GM18499 (cell line): ENCODE results near the gene ZCCHC2.

Experiments used
- ATAC-seq: cut with Tn5 transposase; IDR thresholded peaks from one replicate; pipeline ENCODE4 v1.9.1; 2021; ENCODE audit warnings: moderate number of reproducible peaks; ENCODE audit not compliant: insufficient read depth, unreplicated experiment

ZCCHC2 gene

DNA sequence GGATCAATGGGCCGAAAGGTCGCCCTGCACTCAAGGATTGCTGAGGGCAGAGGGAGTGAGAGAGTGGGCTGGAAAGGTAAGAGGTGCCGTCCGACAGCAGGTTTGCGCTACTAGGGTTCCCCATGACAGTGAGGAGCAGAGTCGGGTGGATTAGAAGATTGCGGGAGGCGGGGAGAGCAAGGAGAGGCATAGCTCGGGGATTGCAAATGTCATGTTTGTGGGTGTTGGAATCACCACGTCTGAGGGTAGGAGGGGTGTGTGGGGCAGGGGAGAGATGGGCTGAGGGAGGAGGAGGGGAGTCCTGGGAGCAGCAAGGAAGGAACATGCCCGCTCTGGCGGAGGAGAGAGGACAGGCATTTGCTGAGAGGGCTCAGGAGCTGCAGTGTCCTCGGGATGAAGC is 81.2 kb downstream of the ZCCHC2 start:
- ATAC-seq, result no peak

DNA sequence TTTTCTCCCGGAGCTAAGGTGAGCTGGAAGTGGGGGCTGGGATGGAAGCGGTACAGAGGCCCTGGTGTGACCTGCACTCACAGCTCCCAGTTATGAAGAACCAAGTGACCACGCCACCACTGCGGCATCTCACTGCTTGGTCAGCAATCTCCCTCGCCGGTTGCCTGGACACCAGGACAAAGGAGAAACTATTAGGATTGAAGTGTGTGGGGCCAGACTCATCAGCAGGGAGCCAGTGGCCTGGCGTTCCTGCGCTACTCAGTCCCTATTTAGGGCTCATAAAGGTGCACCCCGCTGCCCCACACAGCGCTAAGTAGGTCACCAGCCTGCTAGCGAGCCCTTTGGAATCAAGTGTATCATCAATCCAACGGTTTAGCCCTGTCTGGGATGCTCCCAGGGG is 82.9 kb downstream of the ZCCHC2 start:
- ATAC-seq, result no peak

GRCh38 chr18:62606106-62606505 is 83.3 kb downstream of the ZCCHC2 start:
- no peak for ATAC-seq

DNA sequence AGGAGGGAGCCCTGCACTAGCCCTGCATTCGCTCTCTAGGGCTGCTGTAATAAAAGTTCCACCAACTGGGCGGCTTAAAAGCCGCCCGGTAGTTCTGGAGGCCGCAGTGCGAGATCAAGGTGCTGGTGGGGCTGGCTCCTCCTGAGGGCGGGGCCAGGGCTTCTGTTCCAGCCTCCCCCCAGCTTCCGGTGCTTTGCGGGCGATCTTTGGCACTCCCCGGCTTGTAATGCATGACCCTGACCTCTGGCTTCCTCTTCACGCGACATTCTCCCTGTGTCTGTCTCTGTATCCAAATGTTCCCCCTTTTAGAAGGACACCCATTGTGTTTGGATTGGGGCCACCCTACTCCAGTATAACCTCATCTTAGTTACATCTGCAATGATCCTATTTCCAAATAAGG is 84.5 kb downstream of the ZCCHC2 start:
- no peak for ATAC-seq

DNA sequence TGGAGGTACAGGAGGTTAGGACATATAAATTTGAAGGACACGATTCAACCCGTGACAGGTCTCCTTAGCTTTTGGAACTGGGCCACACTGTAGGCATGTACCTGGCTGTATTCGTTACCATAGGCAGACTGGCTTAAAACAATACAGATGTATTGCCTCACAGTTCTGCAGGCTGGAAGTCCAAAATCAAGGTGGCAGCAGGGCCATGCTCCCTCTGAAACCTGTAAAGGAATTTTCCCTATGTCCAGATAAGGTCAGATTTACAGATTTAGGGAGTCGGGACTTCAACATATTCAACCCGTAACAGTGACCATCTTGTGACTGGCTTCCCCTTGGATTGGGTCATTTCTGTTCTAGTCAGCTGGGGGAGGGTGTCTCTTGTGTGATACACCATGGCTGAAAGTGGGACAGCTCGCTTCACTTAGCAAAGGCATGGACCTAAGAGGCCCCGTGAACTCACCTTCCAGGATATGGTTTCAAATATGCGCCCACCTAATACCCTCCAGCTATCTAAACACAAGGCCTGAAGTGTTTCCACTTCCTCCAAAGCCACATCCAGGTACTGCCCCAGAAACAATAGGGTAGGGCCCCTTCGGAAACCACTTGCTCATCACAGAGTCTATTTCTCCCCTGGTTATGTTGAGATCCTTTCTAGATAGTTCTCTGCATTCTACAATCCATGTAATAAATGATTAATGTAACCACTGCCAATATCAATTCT is 85.0 kb downstream of the ZCCHC2 start:
- no peak for ATAC-seq

DNA sequence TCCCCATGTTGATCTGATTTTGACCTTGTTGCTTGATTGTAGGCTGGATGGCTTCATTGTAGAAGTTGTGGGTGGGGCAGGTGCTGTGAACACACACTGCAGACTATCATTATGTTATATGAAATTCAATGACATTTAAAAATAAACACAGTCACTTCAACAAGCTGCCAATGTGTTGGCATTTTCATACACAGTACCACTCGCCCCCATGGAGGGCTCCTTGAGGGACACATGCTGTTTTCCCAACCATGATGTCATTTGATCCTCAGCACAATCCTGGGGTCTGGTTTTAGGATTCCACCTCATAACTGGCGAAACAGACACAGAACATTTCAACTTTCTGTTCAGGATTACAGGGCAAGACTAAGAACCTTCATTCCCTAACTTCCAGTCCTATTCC is 86.9 kb downstream of the ZCCHC2 start:
- ATAC-seq, result no peak

DNA sequence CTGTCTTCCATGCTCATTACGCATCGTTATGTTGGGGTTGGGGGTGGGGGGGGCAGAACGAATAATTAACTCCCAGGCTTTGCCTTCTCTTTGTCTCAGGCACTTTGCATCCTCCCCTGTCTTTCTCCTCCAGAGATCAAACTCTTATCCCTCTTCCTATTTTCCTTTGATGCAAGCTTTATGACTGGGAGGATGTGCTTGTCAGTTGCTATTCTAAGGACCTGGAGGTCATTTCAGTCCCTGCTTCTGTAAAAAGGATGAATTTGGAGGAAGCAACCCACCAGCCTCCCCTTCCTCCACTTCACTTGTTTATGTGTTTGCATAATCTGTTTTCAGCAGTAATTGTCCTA is 87.5 kb downstream of the ZCCHC2 start:
- no peak for ATAC-seq

GRCh38 chr18:62610701-62611411 is 88.0 kb downstream of the ZCCHC2 start:
- no peak for ATAC-seq

DNA sequence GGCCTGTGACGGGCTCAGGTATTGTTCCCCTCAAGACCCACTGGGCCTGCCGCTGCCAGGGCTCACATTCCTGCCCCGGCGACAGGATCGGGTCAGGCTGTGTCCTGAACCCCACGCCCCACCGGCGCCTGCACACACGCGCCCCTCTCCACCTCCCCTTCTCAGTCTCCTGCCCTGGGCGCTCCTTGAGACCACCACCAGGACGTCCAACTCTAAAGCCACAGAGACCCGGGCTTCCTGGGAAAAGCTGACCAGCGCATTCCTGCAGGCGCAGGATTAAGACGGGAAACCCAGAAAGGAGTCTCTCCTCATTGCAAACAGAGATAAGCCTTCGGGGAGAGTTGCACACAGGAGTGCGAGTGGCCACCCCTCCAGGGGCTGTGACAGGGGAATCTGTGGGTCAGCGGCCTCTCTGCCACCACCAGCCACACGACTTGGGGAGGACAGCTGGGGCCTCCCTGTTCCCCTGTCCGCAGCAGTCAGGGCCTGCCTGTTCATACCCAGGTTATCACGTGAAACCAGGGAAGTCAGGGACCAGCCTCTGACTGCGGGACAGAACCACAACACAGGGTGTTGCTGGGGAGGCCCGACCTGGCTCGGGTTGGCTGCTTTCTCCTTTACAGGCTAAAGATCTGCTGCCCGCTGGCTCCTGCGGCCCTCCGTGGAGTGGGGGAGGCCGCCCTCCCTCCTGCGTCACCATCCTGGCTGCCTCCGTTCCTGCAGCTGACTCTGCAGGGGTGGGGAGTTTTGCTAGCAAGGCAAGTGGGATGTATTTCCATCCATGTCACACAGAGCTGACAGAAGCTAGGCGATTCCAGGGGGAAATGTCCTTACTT is 88.8 kb downstream of the ZCCHC2 start:
- ATAC-seq, result no peak

- ATAC-seq, result no peak
These were observed 89.4 kb downstream of the ZCCHC2 start for GRCh38 chr18:62612289-62612645.

- ATAC-seq, result no peak
These were observed 90.0 kb downstream of the ZCCHC2 start for GRCh38 chr18:62612776-62613175.

DNA sequence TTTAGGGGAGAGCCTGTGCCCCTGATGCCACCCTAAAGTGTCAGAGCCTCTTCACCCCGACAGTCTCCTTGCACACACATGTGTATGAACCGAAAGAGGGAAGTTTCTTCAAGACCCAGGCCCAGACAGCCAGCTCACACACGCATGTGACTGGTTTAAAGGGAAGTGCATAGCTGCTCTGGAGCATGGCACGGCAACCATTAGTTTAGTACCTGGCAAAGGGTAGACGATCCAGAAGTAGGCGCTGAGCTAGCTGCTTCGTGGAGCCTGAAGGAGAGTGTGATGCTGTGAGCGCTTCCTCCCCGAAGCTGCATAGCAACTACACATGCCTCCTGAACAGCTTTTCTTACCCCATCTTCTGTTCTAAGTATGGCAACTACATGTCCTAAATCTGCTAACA is 91.7 kb downstream of the ZCCHC2 start:
- ATAC-seq, result no peak

DNA sequence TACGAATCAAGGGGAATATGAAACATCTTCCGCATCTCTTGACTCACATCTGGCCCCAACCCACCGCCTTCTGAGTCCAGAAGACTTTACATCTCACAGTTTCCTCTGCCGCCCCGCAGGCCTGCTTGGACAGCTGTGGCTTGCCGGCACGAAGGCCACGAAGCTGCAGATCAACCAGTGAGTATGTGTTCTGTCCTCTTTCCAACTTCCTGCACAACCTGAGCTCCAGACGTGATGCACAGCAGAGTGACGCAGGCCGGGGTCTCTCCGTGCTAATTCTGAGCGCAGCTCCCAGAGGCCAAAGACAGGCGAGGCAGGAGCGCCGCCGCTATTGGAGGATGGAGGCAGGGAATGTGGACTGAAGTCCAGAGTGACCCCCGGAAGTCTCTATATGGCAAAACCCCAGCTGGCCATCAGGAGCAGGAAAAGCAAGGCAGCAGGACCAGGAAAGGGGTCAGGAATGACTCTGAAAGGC is 93.5 kb downstream of the ZCCHC2 start:
- no peak for ATAC-seq

- no peak for ATAC-seq
These were observed 95.2 kb downstream of the ZCCHC2 start for GRCh38 chr18:62617793-62618591.

DNA sequence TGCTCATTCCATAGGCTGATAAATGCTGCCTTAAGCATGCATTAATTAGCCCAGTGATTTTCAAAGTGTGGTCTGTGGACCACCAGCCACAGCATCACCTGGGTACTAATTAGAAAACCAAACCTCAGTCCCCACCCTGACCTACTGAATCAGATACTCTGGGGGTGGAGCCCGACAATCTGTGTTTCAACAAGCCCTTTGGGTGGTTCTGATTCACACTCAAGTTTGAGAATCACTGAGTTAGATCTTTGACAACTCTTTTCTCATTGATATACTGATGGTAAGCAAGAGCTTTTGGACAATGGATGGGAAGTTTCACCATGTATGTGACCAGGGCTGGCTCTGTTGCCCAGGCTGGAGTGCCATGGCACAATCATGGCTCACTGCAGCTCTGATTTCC is 95.9 kb downstream of the ZCCHC2 start:
- no peak for ATAC-seq

GRCh38 chr18:62621546-62621945 is 98.7 kb downstream of the ZCCHC2 start:
- ATAC-seq, result no peak

DNA sequence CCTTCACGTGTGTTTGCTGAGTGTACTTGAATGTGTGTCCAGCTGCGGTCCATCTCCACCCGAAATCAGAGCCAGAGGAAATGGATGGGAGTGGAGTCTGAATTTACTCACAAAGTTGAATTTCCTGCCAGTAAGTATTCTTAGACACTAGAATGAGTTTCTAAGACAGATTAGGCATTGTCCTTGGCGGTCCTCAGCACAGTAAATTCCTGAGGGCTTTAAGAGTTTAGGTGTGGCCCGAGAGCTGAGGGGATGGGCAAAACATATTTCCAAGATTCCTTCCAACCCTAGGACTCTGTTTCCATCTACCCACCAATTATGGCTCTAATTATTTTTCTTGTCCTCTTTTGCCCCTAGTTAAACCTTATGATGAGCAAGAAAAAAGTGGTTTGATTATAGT is 102.2 kb downstream of the ZCCHC2 start:
- ATAC-seq, result no peak
